Activated CD4-positive, alpha-beta T cell treated with anti-CD3 and anti-CD28 coated beads, Interleukin-2, amount 50 U/mL, for 4 hours (primary cell): Measurements from ENCODE around the gene AP4S1.
"Not testable (repeated sequence)": the region's sequence is repeated elsewhere in the genome, so short reads cannot be mapped to it uniquely, and the experiment has no call there.

Experiments
- DNase-seq, 2 experiments: peaks; one replicate each; pipeline ENCODE4 v3.0.0-alpha.2; 2020

Gene AP4S1

GRCh38 chr14:31025367-31026076 is at the start of gene AP4S1:
Gene AP4S1 (plus strand): TSS chr14:31025649. CDS start chr14:31066197, 40,548 bp downstream.
- peak; percentile 28 to 29 for DNase-seq

- DNase-seq: no peak
Measured at GRCh38 chr14:30977752-30978151, 47.7 kb upstream of the AP4S1 start.

- peak; percentile 28 to 43 for DNase-seq
Measured at GRCh38 chr14:30980106-30980704, 45.2 kb upstream of the AP4S1 start.

GRCh38 chr14:30980980-30981379 is 44.5 kb upstream of the AP4S1 start:
- DNase-seq: no peak

GRCh38 chr14:30982533-30982932 is 42.9 kb upstream of the AP4S1 start:
- DNase-seq: no peak

GRCh38 chr14:30983858-30984257 is 41.6 kb upstream of the AP4S1 start:
- DNase-seq: no peak

- no peak for DNase-seq
Measured at GRCh38 chr14:30985796-30986195, 39.7 kb upstream of the AP4S1 start.

- no peak for DNase-seq
Measured at GRCh38 chr14:30988509-30988908, 36.9 kb upstream of the AP4S1 start.

GRCh38 chr14:30990770-30991169 is 34.7 kb upstream of the AP4S1 start:
- DNase-seq: no peak

GRCh38 chr14:30991408-30991807 is 34.0 kb upstream of the AP4S1 start:
- DNase-seq: no peak

GRCh38 chr14:30993071-30993470 is 32.4 kb upstream of the AP4S1 start:
- DNase-seq: no peak

GRCh38 chr14:30994681-30995620 is 30.5 kb upstream of the AP4S1 start:
- no peak for DNase-seq

- no peak for DNase-seq
Measured at GRCh38 chr14:30995689-30996088, 29.8 kb upstream of the AP4S1 start.

- DNase-seq: no peak
Measured at GRCh38 chr14:30996892-30997659, 28.4 kb upstream of the AP4S1 start.

GRCh38 chr14:30998100-30998706 is 27.2 kb upstream of the AP4S1 start:
- DNase-seq: no peak

GRCh38 chr14:30999038-30999773 is 26.2 kb upstream of the AP4S1 start:
- no peak for DNase-seq

- DNase-seq: no peak
Measured at GRCh38 chr14:31000629-31001338, 24.7 kb upstream of the AP4S1 start.

GRCh38 chr14:31001339-31001658 is 24.1 kb upstream of the AP4S1 start:
- no peak for DNase-seq

GRCh38 chr14:31003284-31003683 is 22.2 kb upstream of the AP4S1 start:
- no peak for DNase-seq

- not testable (repeated sequence) for DNase-seq
Measured at GRCh38 chr14:31004007-31004406, 21.4 kb upstream of the AP4S1 start.

- DNase-seq: no peak
Measured at GRCh38 chr14:31006703-31007102, 18.7 kb upstream of the AP4S1 start.
